GM12878 (cell line): Measurements from ENCODE around the gene ADAP1. TPM values are rescaled to one million over a fixed set of nuclear protein-coding genes. Genes with fewer than 3 reads are reported as not detected.

ENCODE experiments used
- ATAC-seq: fragments of 200-7000 bp; cut with Tn5 transposase; 3 replicates; pipeline ENCODE4 v1.9.1; 2020; ENCODE audit warnings: mild to moderate bottlenecking, moderate library complexity
- BruUV-seq: library from RNA; stranded (reverse); fragments of 400-500 nt; replicated peaks from 2 replicates; lab custom pipeline; 2021; lab: Mats Ljungman, UMichigan
- CTCF ChIA-PET: fragments of 300-600 bp; sonication (Branson Sonifier 250); formaldehyde crosslinking; extraction: SDS; loops from one replicate; lab custom pipeline; 2021; ENCODE audit warnings: inconsistent platforms; lab: Yijun Ruan, JAX
- POLR2A ChIA-PET: fragments of 350-600 bp; formaldehyde crosslinking; extraction: SDS; loops from one replicate; lab custom pipeline; 2021; ENCODE audit warnings: inconsistent platforms; lab: Charles Lee
- RAD21 ChIA-PET: fragments of 300-600 bp; sonication (Branson Sonifier 250); formaldehyde crosslinking; loops from one replicate; lab custom pipeline; 2023; ENCODE audit warnings: antibody characterized with exemption; ENCODE audit not compliant: unreplicated experiment; lab: Charles Lee
- SMC1A ChIA-PET: fragments of 300-600 bp; sonication (Branson Sonifier 250); formaldehyde crosslinking; loops from one replicate; lab custom pipeline; 2023; ENCODE audit not compliant: unreplicated experiment, uncharacterized antibody; lab: Charles Lee
- DNase-seq: peaks from one replicate; pipeline ENCODE4 v3.0.0-alpha.2; 2011; ENCODE audit warnings: low read depth, low spot score
- FAIRE-seq: peaks from 3 replicates; lab custom pipeline; 2011; peaks lifted over from hg19 to GRCh38; lab: Jason Lieb, UNC
- H2AFZ ChIP-seq: 2 replicates; pipeline ENCODE4 v1.6.0; 2011; ENCODE audit warnings: low read depth, low read length, control low read depth; ENCODE audit not compliant: control insufficient read depth
- H3K27ac ChIP-seq: 2 replicates; pipeline ENCODE4 v1.5.1; 2011; ENCODE audit warnings: control low read depth; ENCODE audit not compliant: control insufficient read depth, insufficient read depth
- H3K27me3 ChIP-seq, 2 experiments: replicated peaks in 1 of 2; 2 replicates each; pipeline versions ENCODE4 v1.6.0 to v1.6.1; 2011; ENCODE audit warnings: low read length in 1 of 2; ENCODE audit not compliant: control insufficient read depth in 2 of 2, insufficient read depth in 2 of 2
- H3K36me3 ChIP-seq, 2 experiments: 2 replicates each; pipeline ENCODE4 v1.5.1; 2011; ENCODE audit warnings: low read length in 1 of 2; ENCODE audit not compliant: control insufficient read depth in 2 of 2, insufficient read depth in 2 of 2
- H3K4me1 ChIP-seq: 2 replicates; pipeline ENCODE4 v1.6.1; 2011; ENCODE audit warnings: mild to moderate bottlenecking, low read length, moderate library complexity, mixed read lengths; ENCODE audit not compliant: control insufficient read depth, insufficient read depth
- H3K4me2 ChIP-seq: 2 replicates; pipeline ENCODE4 v1.6.0; 2011; ENCODE audit warnings: control low read depth; ENCODE audit not compliant: control insufficient read depth, insufficient read depth
- H3K4me3 ChIP-seq: fragments of 200-600 bp; sonication (generic); 2 replicates; pipeline ENCODE4 v1.5.1; 2016
- H3K79me2 ChIP-seq: 2 replicates; pipeline ENCODE4 v1.6.0; 2011; ENCODE audit warnings: low read length; ENCODE audit not compliant: control insufficient read depth, insufficient read depth
- H3K9ac ChIP-seq: 2 replicates; pipeline ENCODE4 v1.8.0; 2011; ENCODE audit warnings: low read length, control low read depth, mixed read lengths; ENCODE audit not compliant: control insufficient read depth, insufficient read depth
- H3K9me3 ChIP-seq: replicated peaks from 3 replicates; pipeline ENCODE4 v1.5.1; 2011; ENCODE audit warnings: mild to moderate bottlenecking, low read length; ENCODE audit not compliant: control insufficient read depth, insufficient read depth
- H4K20me1 ChIP-seq: 2 replicates; pipeline ENCODE4 v1.6.0; 2011; ENCODE audit not compliant: control insufficient read depth, insufficient read depth
- BHLHE40 ChIP-seq, 2 experiments: fragments of 450-650 bp in 1 of 2; IDR thresholded peaks; 2 replicates each; pipeline ENCODE4 v1.6.1; 2011 to 2017; ENCODE audit warnings: low read depth in 2 of 2, borderline replicate concordance in 1 of 2, improper control_type of control experiment in 1 of 2, low read length in 1 of 2, mild to moderate bottlenecking in 1 of 2
- CHD2 ChIP-seq: IDR thresholded peaks from 2 replicates; pipeline ENCODE4 v1.6.1; 2011; ENCODE audit warnings: low read depth, low read length, improper control_type of control experiment, borderline replicate concordance
- CUX1 ChIP-seq: IDR thresholded peaks from 2 replicates; pipeline ENCODE4 v1.6.1; 2012; ENCODE audit warnings: improper control_type of control experiment, low read depth, low read length; ENCODE audit not compliant: insufficient replicate concordance
- DPF2 ChIP-seq: fragments of 450-650 bp; IDR thresholded peaks from 2 replicates; pipeline ENCODE4 v1.6.1; 2017; ENCODE audit warnings: mild to moderate bottlenecking
- EGR1 ChIP-seq, 2 experiments: IDR thresholded peaks; 1 replicate in 1 of 2; 2 replicates in 1 of 2; pipeline ENCODE4 v1.6.1; 2011 to 2012; ENCODE audit warnings: low read depth in 2 of 2, low read length in 2 of 2, borderline replicate concordance in 1 of 2, mild to moderate bottlenecking in 1 of 2, moderate library complexity in 1 of 2
- FOXK2 ChIP-seq: fragments of 450-650 bp; IDR thresholded peaks from 2 replicates; pipeline ENCODE4 v1.6.1; 2017; ENCODE audit warnings: mild to moderate bottlenecking, moderate library complexity
- GATAD2B ChIP-seq: fragments of 450-650 bp; conservative IDR thresholded peaks from 2 replicates; pipeline ENCODE4 v1.6.1; 2017; ENCODE audit warnings: low read depth, mild to moderate bottlenecking, moderate library complexity
- IKZF1 ChIP-seq: fragments of 450-650 bp; conservative IDR thresholded peaks from 2 replicates; pipeline ENCODE4 v1.6.1; 2017; ENCODE audit warnings: antibody characterized with exemption, mild to moderate bottlenecking
- RB1 ChIP-seq: fragments of 450-650 bp; formaldehyde crosslinking; IDR thresholded peaks from 2 replicates; pipeline ENCODE4 v1.6.1; 2017; ENCODE audit warnings: mild to moderate bottlenecking, borderline replicate concordance
- RELB ChIP-seq: fragments of 450-650 bp; IDR thresholded peaks from 2 replicates; pipeline ENCODE4 v1.6.1; 2017; ENCODE audit warnings: low read depth, mild to moderate bottlenecking, moderate library complexity
- RFX5 ChIP-seq: IDR thresholded peaks from 2 replicates; pipeline ENCODE4 v1.6.1; 2011; ENCODE audit warnings: low read depth, low read length, improper control_type of control experiment
- RUNX3 ChIP-seq: IDR thresholded peaks from 2 replicates; pipeline ENCODE4 v1.6.1; 2012; ENCODE audit warnings: low read length, inconsistent platforms
- ZNF207 ChIP-seq: fragments of 450-650 bp; IDR thresholded peaks from 2 replicates; pipeline ENCODE4 v1.6.1; 2014; ENCODE audit warnings: antibody characterized with exemption, mild to moderate bottlenecking, borderline replicate concordance
- ZSCAN29 ChIP-seq: fragments of 450-650 bp; IDR thresholded peaks from 2 replicates; pipeline ENCODE4 v1.6.1; 2017; ENCODE audit warnings: mild to moderate bottlenecking, moderate library complexity
- WGBS: methylation state at CpG from one replicate; pipeline ENCODE4 v1.1.6; 2016; ENCODE audit warnings: low lambda C conversion rate; ENCODE audit not compliant: insufficient replicate concordance, insufficient coverage; ENCODE audit errors: missing lambda C conversion rate; 5-methylcytosine and 5-hydroxymethylcytosine counted together
- in situ Hi-C: fragments of 300-500 bp; cut with MboI; formaldehyde crosslinking; loops from 9 replicates; pipeline ENCODE4 v1.14.3; 2018; ENCODE audit warnings: mixed read lengths
- intact Hi-C: fragments of 100-400 bp; cut with micrococcal nuclease; formaldehyde crosslinking; loops from one replicate; pipeline ENCODE4 v1.14.2; 2022; ENCODE audit not compliant: unreplicated experiment
- polyA plus RNA-seq, 11 experiments: library from polyadenylated mRNA; depleted of rRNA in 4 of 11; unstranded in 6 of 11; stranded (reverse) in 5 of 11; fragments of >200 nt; fragmentation: Nextera tagmentation in 4 of 11; fragmentation: Illumina TruSeq in 1 of 11; extraction: Ambion mirVana in 4 of 11; extraction: Trizol in 1 of 11; gene quantifications; 1 replicate in 1 of 11; 2 replicates in 10 of 11; pipeline versions ENCODE4 v1.2.1 to v1.2.3, GENCODE V29; 2011 to 2016; ENCODE audit warnings: inconsistent platforms in 2 of 11, missing spikeins in 2 of 11, low read depth in 1 of 11
- total RNA-seq, 4 experiments: library from RNA; depleted of rRNA in 3 of 4; stranded (reverse); fragments of >200 nt in 3 of 4; fragmentation: Illumina TruSeq in 1 of 4; extraction: Trizol in 1 of 4; gene quantifications; 2 replicates each; pipeline versions ENCODE4 v1.2.1 to v1.2.3, GENCODE V29; 2013 to 2021

Gene ADAP1
- total and polyA plus RNA-seq, 10 of the 15 experiments (the other 5 are each of a cell fraction or from before 2014, with no cell fraction given), result 0.22 to 44.2 (median 22.0) TPM; not detected in 1

- RAD21 ChIA-PET, result interaction anchor here (1.0 to 3.4 kb wide), 12 partner anchors 11 to 109 kb away, joined by 3 to 30 read pairs (median 7); no protein-coding TSS in a partner anchor
- no peak overlapping the region for H3K4me3 ChIP-seq
- ATAC-seq (peak; percentile 70), FAIRE-seq (no peak), DNase-seq (peak; percentile 56)
- peaks cover 0 to 13% of the 10 kb centered on the region in 2 experiments; a peak in 2 of 4 replicates for H3K36me3 ChIP-seq
- H3K4me2 ChIP-seq, result no peak overlapping the region
- intact Hi-C loops, result no loop called here
- no peak overlapping the region for H3K9ac ChIP-seq
- no peaks in the 10 kb centered on the region for H3K27me3 ChIP-seq
- H2AFZ ChIP-seq, result no peak overlapping the region
- POLR2A ChIA-PET, result interaction anchor here (0.9 to 1.7 kb wide), 11 partner anchors 11 to 183 kb away, joined by 3 to 14 read pairs (median 4); partner anchors contain the start of gene ZFAND2A
- H3K9me3 ChIP-seq, result no peaks in the 10 kb centered on the region; the same call in 2 of the 3 replicates
- no peaks in the 10 kb centered on the region for H3K4me1 ChIP-seq
- in situ Hi-C loops, result no loop called here
- H4K20me1 ChIP-seq, result peaks cover 3% of the 10 kb centered on the region; the same call in 1 of the 2 replicates
- CTCF ChIA-PET, result interaction anchor here (0.7 to 7.3 kb wide), 11 partner anchors 11 to 206 kb away, joined by 3 to 78 read pairs (median 6); no protein-coding TSS in a partner anchor
- 40% methylated on average over 18 of the region's 19 CpGs for WGBS
- H3K79me2 ChIP-seq, result peaks cover 28% of the 10 kb centered on the region
- SMC1A ChIA-PET, result interaction anchor here (0.6 to 2.4 kb wide), 13 partner anchors 11 to 206 kb away, joined by 3 to 21 read pairs (median 5); no protein-coding TSS in a partner anchor
- H3K27ac ChIP-seq, result no peak overlapping the region
- no TSS peak for BruUV-seq
- TF ChIP-seq RELB (peak; percentile 81; the same call in 1 of the 2 replicates), ZNF207 (no peak), CHD2 (no peak), IKZF1 (peak; percentile 68), EGR1 (IDR thresholded peaks at IDR 0.05; ENCODE audit: borderline replicate concordance in 1 of 2, low read depth in 2 of 2, low read length in 2 of 2) (no peak), DPF2 (peak; percentile 66), RB1 (peak; percentile 50; the same call in 1 of the 2 replicates), BHLHE40 (IDR thresholded peaks at IDR 0.05; ENCODE audit: borderline replicate concordance in 1 of 2, low read depth in 2 of 2, low read length in 1 of 2) (peak; percentile 52 to 72; a peak in 3 of 4 replicates), RFX5 (no peak), CUX1 (no peak), RUNX3 (no peak), GATAD2B (peak; percentile 72; the same call in 1 of the 2 replicates), FOXK2 (peak; percentile 66), ZSCAN29 (0 out of 2 replicates have a peak, but pooled peaks have one; percentile 14)
Observed at GRCh38 chr7:977326-978048, 23.0 kb upstream of the ADAP1 start.
